RWPE1 (cell line): ENCODE measurements around the gene DPYSL3.
A peak's percentile ranks its signal among the peaks of the same experiment; 100 is the strongest.

Experiments
- CTCF ChIA-PET: fragments of 350-600 bp; sonication (Branson Sonifier 250); formaldehyde crosslinking; extraction: SDS; loops from one replicate; lab custom pipeline; 2021; lab: Yijun Ruan, JAX
- POLR2A ChIA-PET: fragments of 400-600 bp; formaldehyde crosslinking; extraction: SDS; loops from one replicate; lab custom pipeline; 2020; ENCODE audit warnings: antibody characterized with exemption; ENCODE audit not compliant: low non-redundant PET; lab: Yijun Ruan, JAX
- DNase-seq: peaks from one replicate; pipeline ENCODE4 v3.0.0; 2012; ENCODE audit warnings: low spot score
- H3K27ac ChIP-seq: fragments of 450-650 bp; 2 replicates; pipeline ENCODE4 v1.5.1; 2017
- TF ChIP-seq, protein P1 (sequence below): fragments of 450-650 bp; conservative IDR thresholded peaks from 2 replicates; pipeline ENCODE4 v1.5.1; 2017; ENCODE audit warnings: low read depth, mild to moderate bottlenecking

The DPYSL3 gene

DNA sequence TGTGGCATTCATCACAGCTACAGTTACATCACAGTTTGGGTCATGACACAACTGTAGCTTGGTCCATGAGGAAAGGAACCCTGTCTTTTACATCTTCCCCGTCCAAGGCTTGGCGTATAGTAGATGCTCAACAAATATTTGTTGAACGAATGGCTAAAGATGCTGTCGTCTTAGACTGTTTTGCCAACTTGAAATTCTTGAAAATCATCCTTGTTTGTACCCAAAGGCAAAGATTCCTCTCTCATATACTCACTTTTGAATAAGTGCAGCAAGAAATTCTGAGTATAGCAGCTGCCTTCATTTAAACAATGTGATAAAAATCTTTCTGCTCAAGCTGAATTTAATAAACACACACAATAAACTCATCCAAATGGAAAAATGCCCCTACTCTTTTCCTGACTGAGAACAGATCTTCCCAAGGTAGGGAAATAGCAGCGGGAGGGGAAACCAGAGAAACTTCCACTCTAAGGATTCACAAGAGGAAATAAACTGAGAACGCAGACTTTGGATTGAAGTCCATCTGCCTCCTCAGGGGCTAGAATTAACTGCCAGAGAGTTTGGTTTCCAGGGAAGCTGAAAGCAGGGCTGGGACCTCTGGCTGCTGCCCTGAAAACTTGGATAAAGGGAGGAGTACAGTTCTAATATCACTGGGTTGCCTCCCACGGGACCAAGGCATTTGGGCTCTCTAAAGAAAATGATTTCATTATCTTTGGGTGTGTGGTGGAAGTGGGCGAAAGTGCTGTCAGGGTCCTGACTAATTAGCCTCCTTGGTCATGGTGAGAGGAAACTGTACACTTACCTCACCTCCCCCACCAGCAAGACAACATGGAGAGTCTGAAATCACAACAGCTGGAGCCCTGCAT, 99.1 kb downstream of the DPYSL3 start:
- ChIA-PET CTCF (no interaction called here), POLR2A (no interaction called here)
- H3K27ac ChIP-seq = no peak overlapping the region
- TF ChIP-seq, protein P1, sequence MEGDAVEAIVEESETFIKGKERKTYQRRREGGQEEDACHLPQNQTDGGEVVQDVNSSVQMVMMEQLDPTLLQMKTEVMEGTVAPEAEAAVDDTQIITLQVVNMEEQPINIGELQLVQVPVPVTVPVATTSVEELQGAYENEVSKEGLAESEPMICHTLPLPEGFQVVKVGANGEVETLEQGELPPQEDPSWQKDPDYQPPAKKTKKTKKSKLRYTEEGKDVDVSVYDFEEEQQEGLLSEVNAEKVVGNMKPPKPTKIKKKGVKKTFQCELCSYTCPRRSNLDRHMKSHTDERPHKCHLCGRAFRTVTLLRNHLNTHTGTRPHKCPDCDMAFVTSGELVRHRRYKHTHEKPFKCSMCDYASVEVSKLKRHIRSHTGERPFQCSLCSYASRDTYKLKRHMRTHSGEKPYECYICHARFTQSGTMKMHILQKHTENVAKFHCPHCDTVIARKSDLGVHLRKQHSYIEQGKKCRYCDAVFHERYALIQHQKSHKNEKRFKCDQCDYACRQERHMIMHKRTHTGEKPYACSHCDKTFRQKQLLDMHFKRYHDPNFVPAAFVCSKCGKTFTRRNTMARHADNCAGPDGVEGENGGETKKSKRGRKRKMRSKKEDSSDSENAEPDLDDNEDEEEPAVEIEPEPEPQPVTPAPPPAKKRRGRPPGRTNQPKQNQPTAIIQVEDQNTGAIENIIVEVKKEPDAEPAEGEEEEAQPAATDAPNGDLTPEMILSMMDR = no peak
- DNase-seq = no peak

DNA sequence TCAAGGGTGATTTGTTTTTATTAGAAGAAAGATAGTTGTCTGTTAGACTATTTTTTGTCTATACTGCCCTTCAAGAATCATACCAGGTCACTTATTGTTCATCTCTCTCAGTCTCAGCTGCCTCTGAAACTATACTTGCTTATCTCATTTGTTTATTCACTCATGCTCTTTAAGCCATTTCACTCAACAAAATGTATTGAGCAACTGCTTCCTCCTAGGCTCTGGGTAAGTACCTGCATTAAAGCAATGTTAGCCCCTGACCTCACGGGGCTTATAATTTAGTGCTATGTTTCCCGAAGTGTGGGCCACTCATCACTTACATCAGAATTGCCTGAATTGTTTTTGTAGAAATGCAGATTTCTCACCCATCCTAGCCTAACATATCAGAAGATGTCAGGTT, 100.9 kb downstream of the DPYSL3 start:
- no peak for DNase-seq
- ChIA-PET CTCF (no interaction called here), POLR2A (no interaction called here)
- TF ChIP-seq, protein P1 = no peak
- H3K27ac ChIP-seq = no peak overlapping the region

DNA sequence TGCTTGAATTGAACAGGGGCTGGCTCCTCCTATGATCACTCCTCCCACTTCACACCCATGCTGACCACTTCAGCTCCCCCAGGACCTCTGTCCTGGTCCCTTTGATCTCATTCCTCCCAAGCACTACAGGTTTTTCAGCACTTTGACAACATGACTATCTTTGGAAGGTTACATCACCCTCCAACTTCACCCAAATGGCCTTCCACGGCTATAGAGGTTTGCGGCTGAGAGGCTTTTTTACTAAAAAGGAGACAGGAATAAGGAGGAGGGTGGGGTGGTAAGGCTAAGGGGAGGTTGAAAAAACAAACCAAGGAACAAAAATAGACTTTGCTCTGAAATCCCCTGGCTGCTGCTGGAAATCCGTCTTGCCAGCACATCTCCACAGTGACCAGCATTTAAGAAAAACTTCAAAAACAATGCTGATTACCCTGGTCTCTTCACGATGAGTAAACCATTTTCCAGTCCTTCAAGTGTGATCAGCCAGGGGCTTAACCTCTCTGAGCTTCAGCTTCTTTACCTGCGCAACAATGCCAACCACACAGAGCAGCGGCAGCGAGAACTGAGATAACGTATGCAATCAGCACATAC, 102.7 kb downstream of the DPYSL3 start:
- DNase-seq = no peak
- ChIA-PET CTCF (interaction anchor here (0.6 to 0.7 kb wide), 3 partner anchors 25 to 1779 kb away, joined by 3 to 5 read pairs (median 4); no protein-coding TSS in a partner anchor), POLR2A (no interaction called here)
- TF ChIP-seq, protein P1 = no peak
- no peak overlapping the region for H3K27ac ChIP-seq

DNA sequence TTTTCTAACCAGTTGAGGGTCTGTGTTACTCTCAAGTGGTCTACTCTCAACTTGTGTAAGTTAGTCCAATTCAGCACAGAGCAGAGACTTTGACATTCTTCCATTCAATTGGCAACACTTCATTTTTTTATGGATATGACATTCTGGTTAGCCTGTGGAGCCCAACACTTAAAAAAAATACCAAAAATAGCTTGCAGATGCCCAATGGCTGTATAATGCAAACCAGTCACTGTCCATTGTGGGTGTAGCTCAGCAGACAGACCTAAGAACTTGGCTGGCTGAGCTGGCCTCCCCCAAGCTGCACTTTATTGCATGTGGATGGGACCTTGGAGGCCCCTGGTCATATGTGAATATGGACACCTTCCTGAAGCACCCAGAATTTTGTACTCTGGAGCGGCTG, 103.2 kb downstream of the DPYSL3 start:
- ChIA-PET CTCF (interaction anchor here (0.6 kb wide), 2 partner anchors 25 to 1779 kb away, joined by 4 to 5 read pairs; no protein-coding TSS in a partner anchor), POLR2A (no interaction called here)
- no peak for DNase-seq
- TF ChIP-seq, protein P1 = no peak
- H3K27ac ChIP-seq = no peak overlapping the region

DNA sequence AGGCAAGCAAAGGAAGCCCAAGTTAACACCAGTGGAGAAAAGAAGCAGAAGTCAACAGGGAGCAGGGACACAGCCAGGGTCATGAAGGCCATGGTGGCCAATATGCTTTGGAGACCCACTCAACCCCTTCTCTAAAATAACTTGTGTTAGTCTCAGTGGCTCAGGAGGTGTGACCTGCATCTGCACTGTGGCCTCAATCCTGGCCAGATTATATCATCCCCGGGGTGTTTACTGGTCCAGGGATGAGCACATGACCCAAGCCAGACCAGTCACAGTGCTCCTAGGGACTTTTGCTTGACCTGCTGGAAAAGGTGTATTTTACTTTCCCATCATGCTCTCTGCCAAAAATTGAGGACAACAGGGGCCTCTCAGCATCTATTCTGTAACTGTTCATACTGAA, 105.2 kb downstream of the DPYSL3 start:
- peak overlapping the region; percentile 86 for H3K27ac ChIP-seq
- TF ChIP-seq, protein P1 = no peak
- no peak for DNase-seq
- CTCF ChIA-PET = interaction anchor here (0.6 to 1.1 kb wide), 3 partner anchors 13 to 523 kb away, joined by 3 to 4 read pairs (median 3); no protein-coding TSS in a partner anchor
- POLR2A ChIA-PET = no interaction called here
